Tibial nerve (tissue), 4 donors: Measurements from ENCODE around the gene CPHXL2. TPM values are rescaled to one million over a fixed set of nuclear protein-coding genes. Genes with fewer than 3 reads are reported as not detected.

Source experiments
- DNase-seq, 2 donors: peaks; one replicate each; pipeline ENCODE4 v3.0.0-alpha.2; 2019; ENCODE audit warnings: low spot score in 2 of 2
- H3K27ac ChIP-seq, 4 donors: fragments of 200-600 bp; sonication (generic) in 3 of 4; one replicate each; pipeline ENCODE4 v1.5.1; 2017 to 2019; ENCODE audit warnings: mild to moderate bottlenecking in 1 of 4
- H3K27me3 ChIP-seq, 2 donors: fragments of 200-600 bp; sonication (generic) in 1 of 2; one replicate each; pipeline versions ENCODE4 v1.5.1 to v1.6.0; 2017 to 2019
- H3K36me3 ChIP-seq, 3 donors: fragments of 200-600 bp; sonication (generic); one replicate each; pipeline ENCODE4 v1.5.1; 2018 to 2019
- H3K4me1 ChIP-seq, 4 donors: fragments of 200-600 bp; sonication (generic) in 3 of 4; one replicate each; pipeline ENCODE4 v1.5.1; 2017 to 2019
- H3K4me3 ChIP-seq, 4 donors: fragments of 200-600 bp; sonication (generic) in 3 of 4; one replicate each; pipeline ENCODE4 v1.5.1; 2017 to 2019; ENCODE audit warnings: mild to moderate bottlenecking in 1 of 4, moderate library complexity in 1 of 4
- H3K9me3 ChIP-seq, 4 donors: fragments of 200-600 bp; sonication (generic) in 3 of 4; one replicate each; pipeline ENCODE4 v1.5.1; 2017 to 2019
- CTCF ChIP-seq, 5 experiments: fragments of 200-600 bp in 3 of 5; fragments of 450-650 bp in 2 of 5; sonication (generic) in 3 of 5; IDR thresholded peaks; one replicate each; pipeline ENCODE4 v1.5.1; 2016 to 2019; ENCODE audit warnings: antibody characterized with exemption in 5 of 5, mild to moderate bottlenecking in 3 of 5, moderate library complexity in 2 of 5
- EP300 ChIP-seq, 2 donors: sonication (generic); formaldehyde crosslinking; IDR thresholded peaks; one replicate each; pipeline ENCODE4 v1.6.1; 2017; ENCODE audit warnings: antibody characterized with exemption in 2 of 2, mild to moderate bottlenecking in 1 of 2
- POLR2A ChIP-seq, 2 donors: fragments of 450-650 bp; IDR thresholded peaks; one replicate each; pipeline ENCODE4 v1.6.1; 2017; ENCODE audit warnings: antibody characterized with exemption in 2 of 2, mild to moderate bottlenecking in 2 of 2, moderate library complexity in 2 of 2
- WGBS, 2 donors: methylation state at CpG; one replicate each; pipeline ENCODE4 v1.1.5; 2018; 5-methylcytosine and 5-hydroxymethylcytosine counted together
- total RNA-seq, 4 donors: library from RNA; depleted of rRNA; stranded (reverse); fragments of >200 nt; gene quantifications; one replicate each; pipeline ENCODE4 v1.1.0, GENCODE V29; 2016

CPHXL2 gene
- not detected for total RNA-seq

- no peak for DNase-seq
- Histone ChIP-seq H3K4me1 (peaks cover 0 to 10% (median 0%) of the 10 kb centered on the region in 4 donors), H3K27ac (no peak within 1 kb of the TSS), H3K27me3 (no peaks in the 10 kb centered on the region), H3K9me3 (no peaks in the 10 kb centered on the region), H3K36me3 (no peaks in the 10 kb centered on the region), H3K4me3 (no peak within 1 kb of the TSS)
- TF ChIP-seq CTCF (IDR thresholded peaks at IDR 0.05), result no peak
- no peak for TF ChIP-seq POLR2A (IDR thresholded peaks at IDR 0.05)
- TF ChIP-seq EP300 (IDR thresholded peaks at IDR 0.05), result no peak
- 89 to 90% methylated on average over 4 of the region's 4 CpGs for WGBS, 2 donors
These were observed at the start of gene CPHXL2 for GRCh38 chr16:75676909-75677308. CPHXL2 (minus strand) TSS chr16:75677009; CDS start chr16:75676999, 10 bp downstream.

- Histone ChIP-seq H3K36me3 (no peaks in the 10 kb centered on the region), H3K9me3 (peaks cover 0 to 4% (median 0%) of the 10 kb centered on the region in 4 donors), H3K4me1 (no peaks in the 10 kb centered on the region), H3K27me3 (no peaks in the 10 kb centered on the region), H3K27ac (no peak within 1 kb of the TSS), H3K4me3 (no peak within 1 kb of the TSS)
- TF ChIP-seq EP300 (IDR thresholded peaks at IDR 0.05) (no peak), CTCF (IDR thresholded peaks at IDR 0.05) (no peak), POLR2A (IDR thresholded peaks at IDR 0.05) (no peak)
- WGBS, 2 donors, result 91 to 94% methylated on average over 5 of the region's 5 CpGs
- DNase-seq, result no peak
These were observed 49.6 kb upstream of the CPHXL2 start, which contains the start of gene CPHXL for GRCh38 chr16:75726390-75726789. CPHXL (minus strand) TSS chr16:75726490; CDS start chr16:75726442, 48 bp downstream.

- H3K36me3 ChIP-seq, result peaks cover 0 to 43% (median 0%) of the 10 kb centered on the region in 3 donors
- 88 to 90% methylated on average over 4 of the region's 4 CpGs for WGBS, 2 donors
- no peak overlapping the region for H3K4me3 ChIP-seq
- no peak for DNase-seq
- H3K27me3 ChIP-seq, result no peaks in the 10 kb centered on the region
- peaks cover 0 to 17% (median 2%) of the 10 kb centered on the region in 4 donors for H3K9me3 ChIP-seq
- H3K4me1 ChIP-seq, result no peaks in the 10 kb centered on the region
- TF ChIP-seq EP300 (IDR thresholded peaks at IDR 0.05), result no peak
- H3K27ac ChIP-seq, result no peak overlapping the region
These were observed 41.6 kb upstream of the CPHXL2 start for GRCh38 chr16:75718452-75718851.

GRCh38 chr16:75714661-75715060, 37.9 kb upstream of the CPHXL2 start:
- no peaks in the 10 kb centered on the region for H3K27me3 ChIP-seq
- peaks cover 0 to 32% (median 6%) of the 10 kb centered on the region in 4 donors for H3K9me3 ChIP-seq
- peaks cover 0 to 63% (median 0%) of the 10 kb centered on the region in 3 donors for H3K36me3 ChIP-seq
- H3K27ac ChIP-seq, result no peak overlapping the region
- no peak overlapping the region for H3K4me3 ChIP-seq
- TF ChIP-seq EP300 (IDR thresholded peaks at IDR 0.05), result no peak
- no peaks in the 10 kb centered on the region for H3K4me1 ChIP-seq
- DNase-seq, result no peak

- TF ChIP-seq POLR2A (IDR thresholded peaks at IDR 0.05) (no peak), EP300 (IDR thresholded peaks at IDR 0.05) (no peak), CTCF (IDR thresholded peaks at IDR 0.05) (no peak)
- Histone ChIP-seq H3K27ac (no peak overlapping the region), H3K27me3 (no peaks in the 10 kb centered on the region), H3K9me3 (peaks cover 0 to 29% (median 4%) of the 10 kb centered on the region in 4 donors), H3K36me3 (peaks cover 0 to 31% (median 0%) of the 10 kb centered on the region in 3 donors), H3K4me1 (no peaks in the 10 kb centered on the region), H3K4me3 (no peak overlapping the region)
- 97 to 98% methylated on average over 2 of the region's 2 CpGs for WGBS, 2 donors
- no peak for DNase-seq
These were observed 33.5 kb upstream of the CPHXL2 start for GRCh38 chr16:75710344-75710743.

- Histone ChIP-seq H3K27me3 (no peaks in the 10 kb centered on the region), H3K27ac (no peak overlapping the region), H3K4me1 (no peaks in the 10 kb centered on the region), H3K9me3 (no peaks in the 10 kb centered on the region), H3K36me3 (peaks cover 0 to 5% (median 0%) of the 10 kb centered on the region in 3 donors), H3K4me3 (no peak overlapping the region)
- no peak for DNase-seq
- 90 to 92% methylated on average over 4 of the region's 4 CpGs for WGBS, 2 donors
- TF ChIP-seq POLR2A (IDR thresholded peaks at IDR 0.05), result no peak
- TF ChIP-seq EP300 (IDR thresholded peaks at IDR 0.05), result no peak
- TF ChIP-seq CTCF (IDR thresholded peaks at IDR 0.05), result no peak
These were observed 26.5 kb upstream of the CPHXL2 start for GRCh38 chr16:75703306-75703705.
